GM12878 (cell line): ENCODE data around the gene CSNK1G2. TPM values are rescaled to one million over a fixed set of nuclear protein-coding genes. Genes with fewer than 3 reads are reported as not detected.

Source experiments
- ATAC-seq: fragments of 200-7000 bp; cut with Tn5 transposase; 3 replicates; pipeline ENCODE4 v1.9.1; 2020; ENCODE audit warnings: mild to moderate bottlenecking, moderate library complexity
- BruUV-seq: library from RNA; stranded (reverse); fragments of 400-500 nt; replicated peaks from 2 replicates; lab custom pipeline; 2021; lab: Mats Ljungman, UMichigan
- CTCF ChIA-PET: fragments of 300-600 bp; sonication (Branson Sonifier 250); formaldehyde crosslinking; extraction: SDS; loops from one replicate; lab custom pipeline; 2021; ENCODE audit warnings: inconsistent platforms; lab: Yijun Ruan, JAX
- POLR2A ChIA-PET: fragments of 350-600 bp; formaldehyde crosslinking; extraction: SDS; loops from one replicate; lab custom pipeline; 2021; ENCODE audit warnings: inconsistent platforms; lab: Charles Lee
- RAD21 ChIA-PET: fragments of 300-600 bp; sonication (Branson Sonifier 250); formaldehyde crosslinking; loops from one replicate; lab custom pipeline; 2023; ENCODE audit warnings: antibody characterized with exemption; ENCODE audit not compliant: unreplicated experiment; lab: Charles Lee
- SMC1A ChIA-PET: fragments of 300-600 bp; sonication (Branson Sonifier 250); formaldehyde crosslinking; loops from one replicate; lab custom pipeline; 2023; ENCODE audit not compliant: unreplicated experiment, uncharacterized antibody; lab: Charles Lee
- DNase-seq: peaks from one replicate; pipeline ENCODE4 v3.0.0-alpha.2; 2011; ENCODE audit warnings: low read depth, low spot score
- FAIRE-seq: peaks from 3 replicates; lab custom pipeline; 2011; peaks lifted over from hg19 to GRCh38; lab: Jason Lieb, UNC
- H2AFZ ChIP-seq: 2 replicates; pipeline ENCODE4 v1.6.0; 2011; ENCODE audit warnings: low read depth, low read length, control low read depth; ENCODE audit not compliant: control insufficient read depth
- H3K27ac ChIP-seq: 2 replicates; pipeline ENCODE4 v1.5.1; 2011; ENCODE audit warnings: control low read depth; ENCODE audit not compliant: control insufficient read depth, insufficient read depth
- H3K27me3 ChIP-seq, 2 experiments: replicated peaks in 1 of 2; 2 replicates each; pipeline versions ENCODE4 v1.6.0 to v1.6.1; 2011; ENCODE audit warnings: low read length in 1 of 2; ENCODE audit not compliant: control insufficient read depth in 2 of 2, insufficient read depth in 2 of 2
- H3K36me3 ChIP-seq, 2 experiments: 2 replicates each; pipeline ENCODE4 v1.5.1; 2011; ENCODE audit warnings: low read length in 1 of 2; ENCODE audit not compliant: control insufficient read depth in 2 of 2, insufficient read depth in 2 of 2
- H3K4me1 ChIP-seq: 2 replicates; pipeline ENCODE4 v1.6.1; 2011; ENCODE audit warnings: mild to moderate bottlenecking, low read length, moderate library complexity, mixed read lengths; ENCODE audit not compliant: control insufficient read depth, insufficient read depth
- H3K4me2 ChIP-seq: 2 replicates; pipeline ENCODE4 v1.6.0; 2011; ENCODE audit warnings: control low read depth; ENCODE audit not compliant: control insufficient read depth, insufficient read depth
- H3K4me3 ChIP-seq: fragments of 200-600 bp; sonication (generic); 2 replicates; pipeline ENCODE4 v1.5.1; 2016
- H3K79me2 ChIP-seq: 2 replicates; pipeline ENCODE4 v1.6.0; 2011; ENCODE audit warnings: low read length; ENCODE audit not compliant: control insufficient read depth, insufficient read depth
- H3K9ac ChIP-seq: 2 replicates; pipeline ENCODE4 v1.8.0; 2011; ENCODE audit warnings: low read length, control low read depth, mixed read lengths; ENCODE audit not compliant: control insufficient read depth, insufficient read depth
- H3K9me3 ChIP-seq: replicated peaks from 3 replicates; pipeline ENCODE4 v1.5.1; 2011; ENCODE audit warnings: mild to moderate bottlenecking, low read length; ENCODE audit not compliant: control insufficient read depth, insufficient read depth
- H4K20me1 ChIP-seq: 2 replicates; pipeline ENCODE4 v1.6.0; 2011; ENCODE audit not compliant: control insufficient read depth, insufficient read depth
- CBFB ChIP-seq: IDR thresholded peaks from 2 replicates; pipeline ENCODE4 v1.6.1; 2016; ENCODE audit warnings: antibody characterized with exemption, low read depth
- IKZF2 ChIP-seq, 2 experiments: fragments of 450-650 bp; IDR thresholded peaks; 2 replicates each; pipeline ENCODE4 v1.6.1; 2017; ENCODE audit warnings: mild to moderate bottlenecking in 2 of 2, moderate library complexity in 2 of 2
- POU2F2 ChIP-seq: IDR thresholded peaks from 3 replicates; pipeline ENCODE4 v1.6.1; 2011; ENCODE audit warnings: low read depth, mild to moderate bottlenecking, low read length, borderline replicate concordance
- RBBP5 ChIP-seq: fragments of 200-600 bp; sonication (generic); conservative IDR thresholded peaks from 2 replicates; pipeline ENCODE4 v1.6.1; 2016
- SIN3A ChIP-seq: IDR thresholded peaks from 2 replicates; pipeline ENCODE4 v1.6.1; 2012; ENCODE audit warnings: low read depth, low read length, improper control_type of control experiment
- SMARCA5 ChIP-seq: fragments of 450-650 bp; IDR thresholded peaks from 2 replicates; pipeline ENCODE4 v1.6.1; 2017; ENCODE audit warnings: mild to moderate bottlenecking
- ZNF207 ChIP-seq: fragments of 450-650 bp; IDR thresholded peaks from 2 replicates; pipeline ENCODE4 v1.6.1; 2014; ENCODE audit warnings: antibody characterized with exemption, mild to moderate bottlenecking, borderline replicate concordance
- WGBS: methylation state at CpG from one replicate; pipeline ENCODE4 v1.1.6; 2016; ENCODE audit warnings: low lambda C conversion rate; ENCODE audit not compliant: insufficient replicate concordance, insufficient coverage; ENCODE audit errors: missing lambda C conversion rate; 5-methylcytosine and 5-hydroxymethylcytosine counted together
- in situ Hi-C: fragments of 300-500 bp; cut with MboI; formaldehyde crosslinking; loops from 9 replicates; pipeline ENCODE4 v1.14.3; 2018; ENCODE audit warnings: mixed read lengths
- intact Hi-C: fragments of 100-400 bp; cut with micrococcal nuclease; formaldehyde crosslinking; loops from one replicate; pipeline ENCODE4 v1.14.2; 2022; ENCODE audit not compliant: unreplicated experiment
- polyA plus RNA-seq, 11 experiments: library from polyadenylated mRNA; depleted of rRNA in 4 of 11; unstranded in 6 of 11; stranded (reverse) in 5 of 11; fragments of >200 nt; fragmentation: Nextera tagmentation in 4 of 11; fragmentation: Illumina TruSeq in 1 of 11; extraction: Ambion mirVana in 4 of 11; extraction: Trizol in 1 of 11; gene quantifications; 1 replicate in 1 of 11; 2 replicates in 10 of 11; pipeline versions ENCODE4 v1.2.1 to v1.2.3, GENCODE V29; 2011 to 2016; ENCODE audit warnings: inconsistent platforms in 2 of 11, missing spikeins in 2 of 11, low read depth in 1 of 11
- total RNA-seq, 4 experiments: library from RNA; depleted of rRNA in 3 of 4; stranded (reverse); fragments of >200 nt in 3 of 4; fragmentation: Illumina TruSeq in 1 of 4; extraction: Trizol in 1 of 4; gene quantifications; 2 replicates each; pipeline versions ENCODE4 v1.2.1 to v1.2.3, GENCODE V29; 2013 to 2021
- TF ChIP-seq, protein P1 (sequence below): IDR thresholded peaks from 2 replicates; pipeline ENCODE4 v1.6.1; 2011; ENCODE audit warnings: borderline replicate concordance, low read depth, mild to moderate bottlenecking, moderate library complexity, mixed read lengths, low read length; ENCODE audit not compliant: insufficient read depth; ENCODE audit errors: extremely low read length
- TF ChIP-seq, protein P2 (sequence below): fragments of 450-650 bp; IDR thresholded peaks from 2 replicates; pipeline ENCODE4 v1.6.1; 2017; ENCODE audit warnings: mild to moderate bottlenecking, moderate library complexity
- TF ChIP-seq, protein P3 (sequence below): fragments of 450-650 bp; formaldehyde crosslinking; IDR thresholded peaks from 2 replicates; pipeline ENCODE4 v1.4.0; 2022; ENCODE audit warnings: mild to moderate bottlenecking, moderate library complexity
- TF ChIP-seq, protein P4 (sequence below): fragments of 450-650 bp; conservative IDR thresholded peaks from 2 replicates; pipeline ENCODE4 v1.6.1; 2017; ENCODE audit warnings: mild to moderate bottlenecking, moderate library complexity

CSNK1G2 gene
- total and polyA plus RNA-seq, 10 of the 15 experiments (the other 5 are each of a cell fraction or from before 2014, with no cell fraction given), result 0.64 to 109 (median 25.0) TPM

DNA sequence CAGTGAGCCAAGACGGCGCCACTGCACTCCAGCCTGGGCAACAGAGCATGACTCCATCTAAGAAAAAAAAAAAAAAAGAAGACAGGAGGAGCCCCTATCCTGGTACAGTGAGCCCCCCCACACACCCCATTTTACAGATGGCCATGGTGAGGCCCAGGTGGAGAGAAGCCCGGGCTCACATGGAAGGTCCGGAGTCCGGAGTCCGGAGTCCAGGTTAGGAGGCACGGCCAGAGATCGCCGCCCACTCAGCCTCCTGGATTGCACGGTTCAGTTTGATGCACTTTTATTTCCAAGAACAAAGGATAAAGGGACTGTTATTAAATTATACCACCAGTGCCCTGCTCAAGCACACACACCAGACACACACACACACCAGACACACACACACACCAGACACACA is 85.8 kb downstream of the CSNK1G2 start (continued):
- TF ChIP-seq, protein P1, sequence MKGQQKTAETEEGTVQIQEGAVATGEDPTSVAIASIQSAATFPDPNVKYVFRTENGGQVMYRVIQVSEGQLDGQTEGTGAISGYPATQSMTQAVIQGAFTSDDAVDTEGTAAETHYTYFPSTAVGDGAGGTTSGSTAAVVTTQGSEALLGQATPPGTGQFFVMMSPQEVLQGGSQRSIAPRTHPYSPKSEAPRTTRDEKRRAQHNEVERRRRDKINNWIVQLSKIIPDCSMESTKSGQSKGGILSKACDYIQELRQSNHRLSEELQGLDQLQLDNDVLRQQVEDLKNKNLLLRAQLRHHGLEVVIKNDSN, result no peak
- TF ChIP-seq ZNF207, result no peak
- TF ChIP-seq, protein P2, sequence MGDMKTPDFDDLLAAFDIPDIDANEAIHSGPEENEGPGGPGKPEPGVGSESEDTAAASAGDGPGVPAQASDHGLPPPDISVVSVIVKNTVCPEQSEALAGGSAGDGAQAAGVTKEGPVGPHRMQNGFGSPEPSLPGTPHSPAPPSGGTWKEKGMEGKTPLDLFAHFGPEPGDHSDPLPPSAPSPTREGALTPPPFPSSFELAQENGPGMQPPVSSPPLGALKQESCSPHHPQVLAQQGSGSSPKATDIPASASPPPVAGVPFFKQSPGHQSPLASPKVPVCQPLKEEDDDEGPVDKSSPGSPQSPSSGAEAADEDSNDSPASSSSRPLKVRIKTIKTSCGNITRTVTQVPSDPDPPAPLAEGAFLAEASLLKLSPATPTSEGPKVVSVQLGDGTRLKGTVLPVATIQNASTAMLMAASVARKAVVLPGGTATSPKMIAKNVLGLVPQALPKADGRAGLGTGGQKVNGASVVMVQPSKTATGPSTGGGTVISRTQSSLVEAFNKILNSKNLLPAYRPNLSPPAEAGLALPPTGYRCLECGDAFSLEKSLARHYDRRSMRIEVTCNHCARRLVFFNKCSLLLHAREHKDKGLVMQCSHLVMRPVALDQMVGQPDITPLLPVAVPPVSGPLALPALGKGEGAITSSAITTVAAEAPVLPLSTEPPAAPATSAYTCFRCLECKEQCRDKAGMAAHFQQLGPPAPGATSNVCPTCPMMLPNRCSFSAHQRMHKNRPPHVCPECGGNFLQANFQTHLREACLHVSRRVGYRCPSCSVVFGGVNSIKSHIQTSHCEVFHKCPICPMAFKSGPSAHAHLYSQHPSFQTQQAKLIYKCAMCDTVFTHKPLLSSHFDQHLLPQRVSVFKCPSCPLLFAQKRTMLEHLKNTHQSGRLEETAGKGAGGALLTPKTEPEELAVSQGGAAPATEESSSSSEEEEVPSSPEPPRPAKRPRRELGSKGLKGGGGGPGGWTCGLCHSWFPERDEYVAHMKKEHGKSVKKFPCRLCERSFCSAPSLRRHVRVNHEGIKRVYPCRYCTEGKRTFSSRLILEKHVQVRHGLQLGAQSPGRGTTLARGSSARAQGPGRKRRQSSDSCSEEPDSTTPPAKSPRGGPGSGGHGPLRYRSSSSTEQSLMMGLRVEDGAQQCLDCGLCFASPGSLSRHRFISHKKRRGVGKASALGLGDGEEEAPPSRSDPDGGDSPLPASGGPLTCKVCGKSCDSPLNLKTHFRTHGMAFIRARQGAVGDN, result no peak
- TF ChIP-seq, all 136 proteins: peak for 0

DNA sequence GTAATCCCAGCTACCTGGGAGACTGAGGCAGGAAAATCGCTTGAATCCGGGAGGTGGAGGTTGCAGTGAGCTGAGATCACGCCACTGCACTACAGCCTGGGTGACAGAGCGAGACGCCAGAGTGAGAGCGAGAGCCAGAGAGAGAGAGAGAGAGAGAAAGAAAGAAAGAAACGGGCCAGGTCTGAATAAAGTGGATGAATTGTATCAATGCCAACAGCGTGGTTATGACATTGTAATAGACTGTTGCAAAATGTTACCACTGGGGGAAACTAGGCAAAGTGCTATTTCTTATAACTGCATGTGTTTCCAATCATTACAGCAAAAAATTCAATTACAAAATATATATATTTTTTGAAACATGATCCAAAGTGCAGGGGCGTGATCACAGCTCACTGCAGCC is 86.4 kb downstream of the CSNK1G2 start:
- FAIRE-seq, result no peak
- TF ChIP-seq, protein P3, sequence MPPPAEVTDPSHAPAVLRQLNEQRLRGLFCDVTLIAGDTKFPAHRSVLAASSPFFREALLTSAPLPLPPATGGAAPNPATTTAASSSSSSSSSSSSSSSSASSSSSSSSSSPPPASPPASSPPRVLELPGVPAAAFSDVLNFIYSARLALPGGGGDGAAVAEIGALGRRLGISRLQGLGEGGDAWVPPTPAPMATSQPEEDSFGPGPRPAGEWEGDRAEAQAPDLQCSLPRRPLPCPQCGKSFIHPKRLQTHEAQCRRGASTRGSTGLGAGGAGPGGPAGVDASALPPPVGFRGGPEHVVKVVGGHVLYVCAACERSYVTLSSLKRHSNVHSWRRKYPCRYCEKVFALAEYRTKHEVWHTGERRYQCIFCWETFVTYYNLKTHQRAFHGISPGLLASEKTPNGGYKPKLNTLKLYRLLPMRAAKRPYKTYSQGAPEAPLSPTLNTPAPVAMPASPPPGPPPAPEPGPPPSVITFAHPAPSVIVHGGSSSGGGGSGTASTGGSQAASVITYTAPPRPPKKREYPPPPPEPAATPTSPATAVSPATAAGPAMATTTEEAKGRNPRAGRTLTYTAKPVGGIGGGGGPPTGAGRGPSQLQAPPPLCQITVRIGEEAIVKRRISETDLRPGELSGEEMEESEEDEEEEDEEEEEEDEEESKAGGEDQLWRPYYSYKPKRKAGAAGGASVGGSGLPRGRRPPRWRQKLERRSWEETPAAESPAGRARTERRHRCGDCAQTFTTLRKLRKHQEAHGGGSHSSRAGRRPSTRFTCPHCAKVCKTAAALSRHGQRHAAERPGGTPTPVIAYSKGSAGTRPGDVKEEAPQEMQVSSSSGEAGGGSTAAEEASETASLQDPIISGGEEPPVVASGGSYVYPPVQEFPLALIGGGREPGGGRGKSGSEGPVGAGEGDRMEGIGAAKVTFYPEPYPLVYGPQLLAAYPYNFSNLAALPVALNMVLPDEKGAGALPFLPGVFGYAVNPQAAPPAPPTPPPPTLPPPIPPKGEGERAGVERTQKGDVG (CRISPR knock-in tag), result no peak
- no peak for TF ChIP-seq RBBP5
- TF ChIP-seq CBFB, result no peak
- no peak for TF ChIP-seq SIN3A
- TF ChIP-seq IKZF2 (IDR thresholded peaks at IDR 0.05), result no peak
- TF ChIP-seq POU2F2, result no peak
- TF ChIP-seq, protein P4, sequence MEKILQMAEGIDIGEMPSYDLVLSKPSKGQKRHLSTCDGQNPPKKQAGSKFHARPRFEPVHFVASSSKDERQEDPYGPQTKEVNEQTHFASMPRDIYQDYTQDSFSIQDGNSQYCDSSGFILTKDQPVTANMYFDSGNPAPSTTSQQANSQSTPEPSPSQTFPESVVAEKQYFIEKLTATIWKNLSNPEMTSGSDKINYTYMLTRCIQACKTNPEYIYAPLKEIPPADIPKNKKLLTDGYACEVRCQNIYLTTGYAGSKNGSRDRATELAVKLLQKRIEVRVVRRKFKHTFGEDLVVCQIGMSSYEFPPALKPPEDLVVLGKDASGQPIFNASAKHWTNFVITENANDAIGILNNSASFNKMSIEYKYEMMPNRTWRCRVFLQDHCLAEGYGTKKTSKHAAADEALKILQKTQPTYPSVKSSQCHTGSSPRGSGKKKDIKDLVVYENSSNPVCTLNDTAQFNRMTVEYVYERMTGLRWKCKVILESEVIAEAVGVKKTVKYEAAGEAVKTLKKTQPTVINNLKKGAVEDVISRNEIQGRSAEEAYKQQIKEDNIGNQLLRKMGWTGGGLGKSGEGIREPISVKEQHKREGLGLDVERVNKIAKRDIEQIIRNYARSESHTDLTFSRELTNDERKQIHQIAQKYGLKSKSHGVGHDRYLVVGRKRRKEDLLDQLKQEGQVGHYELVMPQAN, result no peak
- no peak for TF ChIP-seq SMARCA5

More for the DNA sequence above, 86.4 kb downstream of the CSNK1G2 start:
- no peak overlapping the region for H3K4me3 ChIP-seq
- intact Hi-C loops, result no loop called here
- no peaks in the 10 kb centered on the region for H3K79me2 ChIP-seq
- no TSS peak for BruUV-seq
- RAD21 ChIA-PET, result no interaction called here
- SMC1A ChIA-PET, result no interaction called here
- 49% methylated on average over 9 of the region's 9 CpGs for WGBS
- H3K36me3 ChIP-seq, result no peaks in the 10 kb centered on the region
- H3K9ac ChIP-seq, result no peak overlapping the region
- H4K20me1 ChIP-seq, result no peaks in the 10 kb centered on the region
- ATAC-seq (no peak), DNase-seq (no peak)
- H2AFZ ChIP-seq, result no peak overlapping the region
- no peak overlapping the region for H3K4me2 ChIP-seq
- H3K27ac ChIP-seq, result no peak overlapping the region
- H3K9me3 ChIP-seq, result no peaks in the 10 kb centered on the region; the same call in 2 of the 3 replicates
- no peaks in the 10 kb centered on the region for H3K27me3 ChIP-seq
- POLR2A ChIA-PET, result interaction anchor here (1.2 kb wide), 1 partner anchor 132 kb away, joined by 3 read pairs; no protein-coding TSS in a partner anchor
- H3K4me1 ChIP-seq, result no peaks in the 10 kb centered on the region; the same call in 1 of the 2 replicates
- in situ Hi-C loops, result no loop called here
- CTCF ChIA-PET, result no interaction called here
